Muscle of arm (tissue), 12 donors: ENCODE measurements around the gene ECI1. TPM values are rescaled to one million over a fixed set of nuclear protein-coding genes. Genes with fewer than 3 reads are reported as not detected.
"Not testable (repeated sequence)": the region's sequence is repeated elsewhere in the genome, so short reads cannot be mapped to it uniquely, and the experiment has no call there.

Source experiments
- DNase-seq: peaks from one replicate; pipeline ENCODE4 v3.0.0-alpha.2; 2013
- polyA plus RNA-seq, 12 donors: library from polyadenylated mRNA; unstranded; fragments of 120-200 nt; gene quantifications; one replicate each; pipeline ENCODE4 v1.2.1, GENCODE V29; 2013; ENCODE audit not compliant: insufficient read length in 12 of 12

The ECI1 gene
- polyA plus RNA-seq, 12 donors: 27.7 to 56.2 (median 43.9) TPM; not detected in 1

GRCh38 chr16:2266887-2267286, 15.5 kb upstream of the ECI1 start:
- DNase-seq: not testable (repeated sequence)

DNA sequence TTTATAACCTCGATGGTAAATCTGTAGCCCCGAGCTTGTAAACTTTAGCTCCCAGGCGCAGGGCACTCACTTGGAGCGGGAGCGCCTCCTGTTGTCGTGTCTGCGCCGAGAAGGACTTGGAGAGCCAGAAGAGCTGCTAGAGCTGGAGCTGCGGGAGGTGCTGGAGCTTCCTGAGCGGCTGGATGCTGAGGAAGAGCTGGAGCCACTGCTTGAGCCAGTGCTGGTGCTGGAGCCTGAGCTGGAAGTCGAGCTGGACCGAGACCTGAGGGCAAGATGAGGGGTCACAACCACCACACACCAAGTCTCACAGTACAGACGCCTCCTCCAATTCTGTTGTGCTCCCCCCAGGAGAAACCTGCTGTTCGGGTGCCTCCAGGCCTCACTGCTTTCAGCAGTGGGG, 11.6 kb upstream of the ECI1 start:
- not testable (repeated sequence) for DNase-seq

- no peak for DNase-seq
Observed at GRCh38 chr16:2260250-2260649, 8.9 kb upstream of the ECI1 start.

- not testable (repeated sequence) for DNase-seq
Observed at GRCh38 chr16:2258530-2258929, 7.1 kb upstream of the ECI1 start.

DNA sequence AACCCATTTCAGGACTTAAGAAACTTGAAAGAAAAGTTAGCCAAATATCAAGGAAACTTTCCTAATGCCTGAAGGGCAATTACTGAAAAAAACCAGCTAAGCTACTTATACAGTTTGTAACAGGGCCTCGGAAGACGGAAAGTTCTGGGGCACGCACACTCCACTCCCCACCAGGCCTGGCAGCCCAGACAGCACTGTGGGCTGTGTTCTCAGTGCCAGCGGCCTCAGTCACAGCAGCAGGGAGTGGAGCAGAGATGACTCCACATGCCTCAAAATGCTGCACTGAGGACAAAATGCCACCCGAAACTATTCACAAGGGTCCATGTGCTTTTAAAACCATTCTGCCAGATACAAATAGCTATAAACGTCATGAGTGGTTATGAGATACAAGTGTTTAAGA, 6.3 kb upstream of the ECI1 start:
- DNase-seq: no peak

DNA sequence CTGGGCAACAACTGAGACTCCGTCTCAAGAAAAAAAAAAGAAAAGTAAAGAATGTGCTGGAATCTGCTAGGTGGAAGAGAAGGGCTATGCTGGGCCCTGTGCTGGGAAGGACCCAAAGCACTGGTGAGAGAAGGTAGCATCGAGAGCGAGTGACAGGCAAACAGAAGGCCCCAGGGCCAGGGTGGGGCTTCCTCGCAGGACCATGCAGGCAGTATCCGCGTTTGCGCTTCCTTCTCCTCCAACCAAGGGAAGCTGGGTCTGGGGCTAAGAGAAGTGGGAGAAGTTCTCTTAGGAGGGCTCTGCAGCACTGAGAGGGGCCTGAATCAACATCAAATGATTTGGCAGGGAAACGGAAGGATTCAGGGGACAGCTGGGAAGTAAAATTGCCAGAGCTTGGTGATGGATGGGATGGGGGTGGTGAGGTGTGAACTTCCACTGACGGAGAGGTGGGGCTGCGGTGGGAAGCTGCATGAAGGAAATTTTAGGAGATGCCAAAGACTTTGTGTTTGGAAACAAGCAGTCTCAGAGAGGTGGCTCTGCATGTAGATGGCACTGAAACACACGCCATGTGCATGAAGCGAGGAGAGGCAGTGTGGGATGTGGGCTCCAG, 5.2 kb upstream of the ECI1 start:
- DNase-seq: no peak

- DNase-seq: no peak
Observed at GRCh38 chr16:2253293-2253692, 1.9 kb upstream of the ECI1 start.

- no peak for DNase-seq
Observed at GRCh38 chr16:2252806-2253148, 1.4 kb upstream of the ECI1 start.

GRCh38 chr16:2250652-2251295, 613 bp downstream of the ECI1 start:
- no peak for DNase-seq

DNA sequence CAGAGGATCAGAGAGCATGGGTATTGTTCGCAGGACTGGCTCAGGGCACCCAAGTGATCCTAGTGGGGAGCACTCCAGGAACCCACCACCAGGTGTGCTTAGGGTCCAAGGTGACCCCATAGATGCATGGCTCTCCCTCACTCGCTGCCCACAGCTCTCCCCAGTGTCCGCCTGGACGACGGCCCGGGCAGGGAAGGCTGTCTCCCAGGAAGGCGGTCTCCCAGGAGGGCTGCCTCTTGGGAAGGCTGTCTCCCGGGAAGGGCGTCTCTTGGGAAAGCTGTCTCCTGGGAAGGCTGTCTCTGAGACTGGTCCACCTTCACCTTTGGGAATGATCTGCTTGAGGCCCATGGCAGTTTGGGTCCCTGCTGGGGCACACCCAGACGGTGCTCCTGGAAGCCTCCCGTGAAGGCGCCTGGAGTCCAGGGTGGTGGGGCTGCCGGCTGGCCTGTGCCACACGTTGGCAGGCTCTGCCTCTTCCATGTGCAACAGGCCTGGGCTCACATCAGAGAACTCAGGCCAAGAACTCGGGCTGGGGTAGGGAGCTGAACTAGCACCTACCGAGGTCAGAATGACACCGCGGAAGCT, 5.0 kb downstream of the ECI1 start:
- no peak for DNase-seq

GRCh38 chr16:2244926-2245795, 6.2 kb downstream of the ECI1 start:
- no peak for DNase-seq

GRCh38 chr16:2244301-2244700, 7.1 kb downstream of the ECI1 start:
- DNase-seq: no peak

DNA sequence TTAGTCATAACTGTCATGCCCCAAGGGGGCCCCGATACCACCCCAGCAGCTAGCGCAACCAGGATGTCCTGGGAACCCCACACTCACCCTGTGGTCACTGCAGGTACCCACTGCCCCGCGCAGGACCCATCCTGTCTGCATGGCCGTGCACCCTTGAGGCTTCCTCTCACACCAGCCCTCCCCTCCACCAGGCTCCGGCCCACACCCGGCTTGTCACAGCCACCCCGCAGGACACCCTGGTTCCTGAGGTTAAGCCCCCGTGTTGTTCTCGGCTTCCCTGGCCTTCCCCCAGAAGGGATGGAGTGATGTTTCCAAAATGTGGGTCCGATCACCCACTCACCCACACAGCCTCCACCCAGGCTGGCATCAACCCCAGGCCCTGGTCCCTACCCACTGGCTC, 7.6 kb downstream of the ECI1 start:
- DNase-seq: no peak

- DNase-seq: no peak
Observed at GRCh38 chr16:2243031-2243528, 8.3 kb downstream of the ECI1 start.

- no peak for DNase-seq
Observed at GRCh38 chr16:2242598-2242997, 8.8 kb downstream of the ECI1 start.

DNA sequence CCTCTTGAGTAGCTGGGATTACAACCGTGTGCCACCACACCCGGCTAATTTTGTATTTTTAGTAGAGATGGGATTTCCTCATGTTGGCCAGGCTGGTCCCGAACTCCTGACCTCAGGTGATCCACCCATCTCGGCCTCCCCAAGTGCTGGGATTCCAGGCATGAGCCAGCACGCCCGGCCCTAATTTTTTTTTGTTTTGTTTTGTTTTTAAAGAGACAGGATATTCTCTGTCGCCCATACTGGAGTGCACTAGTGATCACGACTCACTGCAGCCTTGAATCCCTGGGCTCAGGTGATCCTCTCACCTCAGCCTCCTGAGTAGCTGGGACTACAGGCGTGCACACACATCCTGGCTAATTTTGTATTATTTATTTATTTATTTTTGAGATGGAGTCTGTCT, 11.1 kb downstream of the ECI1 start:
- DNase-seq: not testable (repeated sequence)

DNA sequence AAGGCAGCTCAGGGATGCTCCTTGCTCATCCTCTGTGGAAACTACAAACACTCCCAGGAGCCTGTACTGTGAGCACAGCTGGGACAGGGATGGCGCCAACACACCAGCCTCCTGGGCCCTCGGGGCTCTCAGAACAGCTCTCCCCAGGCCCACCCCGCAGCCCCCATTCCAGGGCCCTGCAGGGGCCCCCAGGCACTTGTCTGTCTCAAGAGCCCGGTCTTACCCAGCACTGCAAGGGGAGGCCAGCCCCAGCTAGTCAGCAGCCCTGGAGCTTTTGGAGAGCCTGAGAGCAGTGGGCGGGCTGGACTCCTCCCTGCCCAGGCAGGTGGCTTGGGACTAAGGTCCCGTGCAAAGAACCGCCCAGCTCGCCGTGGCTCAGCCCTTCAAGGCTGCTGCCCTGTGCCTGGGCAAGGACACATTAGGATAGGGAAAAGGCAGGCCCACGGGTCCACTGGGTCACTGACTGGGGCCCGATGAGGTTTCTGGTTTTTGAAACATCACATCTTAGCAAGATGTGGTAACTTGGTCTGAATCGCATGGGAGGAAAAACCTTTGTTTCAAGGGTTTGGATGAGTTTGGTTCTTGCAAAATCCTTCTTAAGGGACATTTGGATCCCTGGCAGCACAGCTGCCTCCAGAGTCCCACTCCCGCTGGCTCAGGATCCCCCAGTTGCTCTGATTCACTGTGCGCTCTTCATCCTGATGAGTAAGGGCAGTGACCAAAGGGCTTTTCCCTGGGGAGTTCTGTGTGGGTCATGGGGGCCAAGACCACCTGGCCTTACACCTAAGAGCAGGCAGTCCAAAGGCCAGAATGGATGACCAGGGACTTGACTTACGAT, 12.3 kb downstream of the ECI1 start:
- DNase-seq: no peak

DNA sequence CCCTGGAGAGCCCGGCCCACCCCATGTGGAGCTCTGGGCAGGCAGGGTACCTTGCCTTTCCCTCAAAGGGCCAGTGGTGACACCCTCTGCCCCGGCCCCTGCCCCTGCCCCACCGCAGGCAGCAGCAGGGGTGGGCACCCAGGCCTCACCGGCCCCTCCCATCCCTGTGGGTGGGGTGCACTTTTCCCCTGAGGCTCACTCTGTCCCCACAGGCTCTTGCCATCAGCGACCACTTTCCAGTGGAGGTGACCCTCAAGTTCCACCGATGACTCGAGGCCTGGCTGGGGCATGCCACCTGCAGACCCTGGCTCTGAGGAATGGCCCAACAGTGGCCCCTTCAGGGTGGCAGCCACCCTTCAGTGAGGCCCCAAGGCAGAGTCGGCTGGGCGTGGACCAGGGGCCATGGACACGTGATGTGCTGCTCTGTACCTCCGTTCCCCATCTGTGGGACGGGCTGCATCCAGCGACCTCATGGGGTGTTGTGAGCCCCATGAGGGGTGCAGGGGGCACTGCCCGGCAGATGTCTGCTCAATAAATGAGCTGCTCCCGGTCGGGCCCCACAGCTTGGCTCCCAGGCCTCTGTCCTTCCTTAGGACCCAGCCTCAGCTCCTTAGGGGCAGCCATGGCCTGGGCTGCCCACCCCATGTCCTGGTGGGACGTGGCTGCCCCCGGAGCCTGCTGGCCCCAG, 13.1 kb downstream of the ECI1 start:
- DNase-seq: no peak

GRCh38 chr16:2237493-2238149, 13.8 kb downstream of the ECI1 start:
- no peak for DNase-seq

- DNase-seq: no peak
Observed at GRCh38 chr16:2237102-2237482, 14.3 kb downstream of the ECI1 start.
